NB4 (cell line): ENCODE measurements around the gene CLCN7.

ENCODE experiments used
- CTCF ChIP-seq: IDR thresholded peaks from one replicate; pipeline ENCODE4 v1.5.1; 2012; ENCODE audit warnings: low read depth, low read length
- MAX ChIP-seq: IDR thresholded peaks from 2 replicates; pipeline ENCODE4 v1.6.1; 2011; ENCODE audit warnings: low read depth, low read length
- POLR2A ChIP-seq: IDR thresholded peaks from 2 replicates; pipeline ENCODE4 v1.6.1; 2011; ENCODE audit warnings: mild to moderate bottlenecking; ENCODE audit not compliant: insufficient read length; ENCODE audit errors: extremely low read depth

GRCh38 chr16:1495211-1495888, 20.5 kb upstream of the CLCN7 start:
- no peak for TF ChIP-seq CTCF
- TF ChIP-seq MAX: no peak
- no peak for TF ChIP-seq POLR2A
